A673 (cell line): ENCODE data around the gene LHX6.

Experiments used
- EZH2 ChIP-seq: fragments of 200-600 bp; sonication (generic); IDR thresholded peaks from 2 replicates; pipeline ENCODE4 v1.6.1; 2017; ENCODE audit warnings: borderline replicate concordance, low read depth, mild to moderate bottlenecking, mixed read lengths, antibody characterized with exemption, low read length; ENCODE audit not compliant: poor library complexity, severe bottlenecking
- TF ChIP-seq, protein P1 (sequence below): fragments of 300-800, 200-600 bp; sonication (generic); conservative IDR thresholded peaks from 2 replicates; pipeline ENCODE4 v1.5.1; 2017; ENCODE audit warnings: low read depth, mild to moderate bottlenecking, antibody characterized with exemption, low read length, moderate library complexity, mixed read lengths

DNA sequence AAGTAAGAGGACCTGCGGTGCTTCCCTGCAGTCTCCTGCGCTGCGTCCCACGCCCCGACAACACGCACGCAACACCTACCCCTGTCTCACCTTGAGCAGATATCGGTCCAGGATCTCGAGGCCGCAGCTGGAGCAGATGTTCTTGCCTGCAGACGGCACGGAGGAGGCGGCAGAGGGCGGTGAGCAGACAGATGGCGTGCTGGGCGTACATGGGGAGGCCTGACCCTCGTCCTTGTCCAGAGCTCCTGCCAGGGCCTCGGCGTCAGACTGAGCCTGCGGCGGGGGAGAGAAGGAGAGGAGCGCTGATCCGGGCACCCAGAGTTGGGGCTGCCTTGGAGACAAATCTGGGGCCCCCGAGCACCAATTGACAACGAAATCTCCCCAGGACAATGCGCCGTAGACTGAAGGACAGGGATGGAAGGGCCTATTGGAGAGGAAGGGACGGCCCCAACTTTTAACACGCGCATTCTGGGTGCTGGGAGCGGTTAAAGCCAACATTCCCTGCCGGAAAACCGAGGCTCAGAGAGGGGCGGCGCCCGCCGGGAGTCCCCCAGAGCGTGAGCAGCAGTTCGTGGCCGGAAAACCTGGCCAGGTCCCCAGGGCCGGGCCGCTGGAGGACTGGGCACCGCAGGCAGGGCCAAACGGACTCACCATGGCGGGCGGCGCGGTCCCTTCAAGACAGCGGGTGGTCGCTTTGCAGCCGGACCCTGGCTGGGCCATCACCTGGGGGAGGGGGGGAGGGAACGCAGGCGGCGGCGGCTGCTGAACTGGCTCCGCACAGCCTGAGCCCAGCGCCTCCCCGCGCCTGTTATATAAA is 1.8 kb downstream of the LHX6 start:
- TF ChIP-seq, protein P1, sequence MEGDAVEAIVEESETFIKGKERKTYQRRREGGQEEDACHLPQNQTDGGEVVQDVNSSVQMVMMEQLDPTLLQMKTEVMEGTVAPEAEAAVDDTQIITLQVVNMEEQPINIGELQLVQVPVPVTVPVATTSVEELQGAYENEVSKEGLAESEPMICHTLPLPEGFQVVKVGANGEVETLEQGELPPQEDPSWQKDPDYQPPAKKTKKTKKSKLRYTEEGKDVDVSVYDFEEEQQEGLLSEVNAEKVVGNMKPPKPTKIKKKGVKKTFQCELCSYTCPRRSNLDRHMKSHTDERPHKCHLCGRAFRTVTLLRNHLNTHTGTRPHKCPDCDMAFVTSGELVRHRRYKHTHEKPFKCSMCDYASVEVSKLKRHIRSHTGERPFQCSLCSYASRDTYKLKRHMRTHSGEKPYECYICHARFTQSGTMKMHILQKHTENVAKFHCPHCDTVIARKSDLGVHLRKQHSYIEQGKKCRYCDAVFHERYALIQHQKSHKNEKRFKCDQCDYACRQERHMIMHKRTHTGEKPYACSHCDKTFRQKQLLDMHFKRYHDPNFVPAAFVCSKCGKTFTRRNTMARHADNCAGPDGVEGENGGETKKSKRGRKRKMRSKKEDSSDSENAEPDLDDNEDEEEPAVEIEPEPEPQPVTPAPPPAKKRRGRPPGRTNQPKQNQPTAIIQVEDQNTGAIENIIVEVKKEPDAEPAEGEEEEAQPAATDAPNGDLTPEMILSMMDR: no peak
- TF ChIP-seq EZH2: peak; percentile 40
